MCF 10A (cell line): ENCODE measurements around the gene ZMYM3. TPM values are rescaled to one million over a fixed set of nuclear protein-coding genes. Genes with fewer than 3 reads are reported as not detected.

Experiments used
- BruUV-seq: library from RNA; stranded (reverse); fragments of 400-500 nt; replicated peaks from 2 replicates; lab custom pipeline; 2021; lab: Mats Ljungman, UMichigan
- CTCF ChIA-PET: fragments of 300-600 bp; sonication (Branson Sonifier 250); formaldehyde crosslinking; extraction: SDS; loops from one replicate; lab custom pipeline; 2021; ENCODE audit warnings: antibody characterized with exemption, inconsistent platforms; lab: Yijun Ruan, JAX
- POLR2A ChIA-PET: fragments of 300-600, 350-650 bp; sonication (Branson Sonifier 250); formaldehyde crosslinking; extraction: SDS; loops from one replicate; lab custom pipeline; 2020; ENCODE audit warnings: antibody characterized with exemption, inconsistent platforms; lab: Yijun Ruan, JAX
- DNase-seq: peaks from one replicate; pipeline ENCODE4 v3.0.0-alpha.2; 2018; ENCODE audit not compliant: unreplicated experiment
- H3K27ac Mint-ChIP-seq: one replicate; pipeline ENCODE4 v1.8.0; 2022; ENCODE audit warnings: mild to moderate bottlenecking, low read depth, mixed read lengths; ENCODE audit not compliant: unreplicated experiment
- H3K27me3 Mint-ChIP-seq: one replicate; pipeline ENCODE4 v1.8.0; 2022; ENCODE audit warnings: mixed read lengths; ENCODE audit not compliant: insufficient read depth, unreplicated experiment
- H3K36me3 Mint-ChIP-seq: one replicate; pipeline ENCODE4 v1.8.0; 2022; ENCODE audit warnings: mild to moderate bottlenecking, moderate library complexity, mixed read lengths; ENCODE audit not compliant: insufficient read depth, unreplicated experiment
- H3K4me1 Mint-ChIP-seq: one replicate; pipeline ENCODE4 v1.8.0; 2022; ENCODE audit warnings: mixed read lengths; ENCODE audit not compliant: insufficient read depth, unreplicated experiment
- H3K4me3 Mint-ChIP-seq: one replicate; pipeline ENCODE4 v1.8.0; 2022; ENCODE audit warnings: mild to moderate bottlenecking, moderate library complexity, mixed read lengths; ENCODE audit not compliant: unreplicated experiment
- H3K9me3 Mint-ChIP-seq: one replicate; pipeline ENCODE4 v1.8.0; 2022; ENCODE audit warnings: mixed read lengths; ENCODE audit not compliant: unreplicated experiment
- intact Hi-C: fragments of 100-400 bp; cut with micrococcal nuclease; formaldehyde crosslinking; loops from 2 replicates; pipeline ENCODE4 v1.14.1; 2022
- total RNA-seq: library from RNA; stranded (reverse); gene quantifications from 2 replicates; pipeline ENCODE4 v1.2.3, GENCODE V29; 2022
- TF ChIP-seq, protein P1 (sequence below): fragments of 200-600 bp; IDR thresholded peaks from one replicate; pipeline ENCODE4 v1.8.0; 2022; ENCODE audit warnings: antibody characterized with exemption, mild to moderate bottlenecking; ENCODE audit not compliant: unreplicated experiment

The ZMYM3 gene
- total RNA-seq, 1 experiment from 2014 or later, result 8.4 TPM

DNA sequence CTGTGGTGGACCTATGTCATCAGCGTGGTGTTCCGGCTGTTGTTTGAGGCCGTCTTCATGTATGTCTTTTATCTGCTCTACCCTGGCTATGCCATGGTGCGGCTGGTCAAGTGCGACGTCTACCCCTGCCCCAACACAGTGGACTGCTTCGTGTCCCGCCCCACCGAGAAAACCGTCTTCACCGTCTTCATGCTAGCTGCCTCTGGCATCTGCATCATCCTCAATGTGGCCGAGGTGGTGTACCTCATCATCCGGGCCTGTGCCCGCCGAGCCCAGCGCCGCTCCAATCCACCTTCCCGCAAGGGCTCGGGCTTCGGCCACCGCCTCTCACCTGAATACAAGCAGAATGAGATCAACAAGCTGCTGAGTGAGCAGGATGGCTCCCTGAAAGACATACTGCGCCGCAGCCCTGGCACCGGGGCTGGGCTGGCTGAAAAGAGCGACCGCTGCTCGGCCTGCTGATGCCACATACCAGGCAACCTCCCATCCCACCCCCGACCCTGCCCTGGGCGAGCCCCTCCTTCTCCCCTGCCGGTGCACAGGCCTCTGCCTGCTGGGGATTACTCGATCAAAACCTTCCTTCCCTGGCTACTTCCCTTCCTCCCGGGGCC is 29.7 kb downstream of the ZMYM3 start:
- TF ChIP-seq, protein P1, sequence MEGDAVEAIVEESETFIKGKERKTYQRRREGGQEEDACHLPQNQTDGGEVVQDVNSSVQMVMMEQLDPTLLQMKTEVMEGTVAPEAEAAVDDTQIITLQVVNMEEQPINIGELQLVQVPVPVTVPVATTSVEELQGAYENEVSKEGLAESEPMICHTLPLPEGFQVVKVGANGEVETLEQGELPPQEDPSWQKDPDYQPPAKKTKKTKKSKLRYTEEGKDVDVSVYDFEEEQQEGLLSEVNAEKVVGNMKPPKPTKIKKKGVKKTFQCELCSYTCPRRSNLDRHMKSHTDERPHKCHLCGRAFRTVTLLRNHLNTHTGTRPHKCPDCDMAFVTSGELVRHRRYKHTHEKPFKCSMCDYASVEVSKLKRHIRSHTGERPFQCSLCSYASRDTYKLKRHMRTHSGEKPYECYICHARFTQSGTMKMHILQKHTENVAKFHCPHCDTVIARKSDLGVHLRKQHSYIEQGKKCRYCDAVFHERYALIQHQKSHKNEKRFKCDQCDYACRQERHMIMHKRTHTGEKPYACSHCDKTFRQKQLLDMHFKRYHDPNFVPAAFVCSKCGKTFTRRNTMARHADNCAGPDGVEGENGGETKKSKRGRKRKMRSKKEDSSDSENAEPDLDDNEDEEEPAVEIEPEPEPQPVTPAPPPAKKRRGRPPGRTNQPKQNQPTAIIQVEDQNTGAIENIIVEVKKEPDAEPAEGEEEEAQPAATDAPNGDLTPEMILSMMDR, result no peak
- H3K9me3 Mint-ChIP-seq, result no peaks in the 10 kb centered on the region
- intact Hi-C loops, result no loop called here
- POLR2A ChIA-PET, result no interaction called here
- CTCF ChIA-PET, result no interaction called here
- no peak overlapping the region for H3K27ac Mint-ChIP-seq
- no TSS peak for BruUV-seq
- peaks cover 48% of the 10 kb centered on the region for H3K27me3 Mint-ChIP-seq
- H3K4me3 Mint-ChIP-seq, result no peak overlapping the region
- no peaks in the 10 kb centered on the region for H3K36me3 Mint-ChIP-seq
- no peak for DNase-seq
- H3K4me1 Mint-ChIP-seq, result no peaks in the 10 kb centered on the region

DNA sequence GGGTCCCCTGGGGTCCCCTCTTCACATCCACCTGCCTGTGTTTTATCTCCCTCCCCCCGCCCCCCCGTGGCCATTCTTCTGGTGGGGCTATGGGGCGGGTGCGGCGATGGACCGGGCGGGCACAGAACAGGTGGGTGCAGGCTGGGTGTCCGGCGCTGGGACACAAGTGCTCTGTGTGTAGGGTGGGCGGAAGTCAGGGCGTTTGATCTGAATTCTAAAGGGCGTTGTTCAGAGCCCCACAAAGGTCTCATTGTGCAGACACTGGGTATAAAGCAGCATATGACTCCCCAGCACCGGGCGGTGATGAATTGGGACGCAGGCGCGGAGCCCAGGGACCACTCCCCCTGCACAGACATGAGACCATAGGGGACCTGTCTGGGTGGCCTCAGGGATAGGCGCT is 31.0 kb downstream of the ZMYM3 start, which contains the start of gene GJB1:
TSS of gene GJB1 (plus strand) at position 296 of the 400 bp plus-strand sequence. CDS start 484 bp downstream, outside the sequence.
- no peaks in the 10 kb centered on the region for H3K36me3 Mint-ChIP-seq
- DNase-seq, result no peak
- H3K27me3 Mint-ChIP-seq, result peaks cover 40% of the 10 kb centered on the region
- TF ChIP-seq, protein P1, result no peak
- intact Hi-C loops, result no loop called here
- no peaks in the 10 kb centered on the region for H3K4me1 Mint-ChIP-seq
- POLR2A ChIA-PET, result no interaction called here
- H3K9me3 Mint-ChIP-seq, result no peaks in the 10 kb centered on the region
- no peak within 1 kb of the TSS for H3K4me3 Mint-ChIP-seq
- BruUV-seq, result no TSS peak
- no peak within 1 kb of the TSS for H3K27ac Mint-ChIP-seq
- CTCF ChIA-PET, result no interaction called here

DNA sequence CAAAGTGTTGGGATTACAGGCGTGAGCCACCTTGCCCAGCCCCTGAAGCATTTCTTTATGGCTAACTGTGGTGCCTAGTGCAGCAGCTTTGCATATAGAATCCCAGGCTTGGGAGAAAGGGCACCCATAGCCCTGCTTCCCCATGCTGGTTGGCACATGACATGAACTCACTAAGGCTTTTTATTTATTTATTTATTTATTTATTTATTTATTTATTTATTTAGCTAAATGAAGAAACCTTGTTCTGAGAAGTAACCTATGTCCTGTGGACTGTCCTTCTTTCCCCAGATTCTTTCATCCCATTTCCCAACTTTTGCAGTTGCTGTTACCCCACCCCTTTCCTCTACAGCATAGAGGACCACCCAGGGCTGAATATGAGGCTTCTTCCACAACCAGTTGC is 32.8 kb downstream of the ZMYM3 start:
- DNase-seq, result no peak
- no peaks in the 10 kb centered on the region for H3K36me3 Mint-ChIP-seq
- H3K9me3 Mint-ChIP-seq, result no peaks in the 10 kb centered on the region
- BruUV-seq, result no TSS peak
- H3K4me3 Mint-ChIP-seq, result no peak overlapping the region
- ChIA-PET CTCF (no interaction called here), POLR2A (no interaction called here)
- no peaks in the 10 kb centered on the region for H3K4me1 Mint-ChIP-seq
- H3K27ac Mint-ChIP-seq, result no peak overlapping the region
- intact Hi-C loops, result no loop called here
- TF ChIP-seq, protein P1, result no peak
- H3K27me3 Mint-ChIP-seq, result peaks cover 41% of the 10 kb centered on the region

DNA sequence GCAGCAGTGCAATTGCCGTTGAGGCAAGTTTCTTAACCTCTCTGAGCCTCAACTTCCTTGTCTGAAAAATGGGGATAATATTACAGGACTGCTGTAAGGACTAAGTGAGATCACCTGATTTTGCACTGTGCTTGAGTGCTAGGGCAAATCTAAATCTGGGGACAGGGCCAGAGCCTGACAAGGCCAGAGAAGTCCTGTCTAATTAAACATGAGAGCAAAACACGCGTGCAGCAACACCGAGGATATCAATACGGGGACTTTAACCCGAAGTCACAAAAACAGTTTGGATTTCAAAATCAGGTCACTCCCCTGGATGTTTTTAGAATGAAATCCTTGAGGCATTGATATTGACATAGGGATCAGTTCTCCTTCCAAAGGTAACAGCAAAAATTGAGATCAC is 36.6 kb downstream of the ZMYM3 start:
- ChIA-PET POLR2A (interaction anchor here (0.7 kb wide), 1 partner anchor 9 kb away, joined by 3 read pairs; no protein-coding TSS in a partner anchor), CTCF (interaction anchor here (0.5 kb wide), 1 partner anchor 1019 kb away, joined by 3 read pairs; no protein-coding TSS in a partner anchor)
- intact Hi-C loops, result no loop called here
- Mint-ChIP-seq H3K9me3 (no peaks in the 10 kb centered on the region), H3K36me3 (no peaks in the 10 kb centered on the region), H3K4me3 (no peak overlapping the region), H3K27me3 (peaks cover 48% of the 10 kb centered on the region), H3K27ac (no peak overlapping the region), H3K4me1 (no peaks in the 10 kb centered on the region)
- DNase-seq, result no peak
- TF ChIP-seq, protein P1, result no peak
- no TSS peak for BruUV-seq
